COLO668 (cell line): ENCODE data around the gene CCDC154.

Source experiments
- DNase-seq: peaks from one replicate; lab custom pipeline; 2025; ENCODE audit not compliant: unreplicated experiment; lab: John Stamatoyannopoulos, UW

CCDC154 gene

DNA sequence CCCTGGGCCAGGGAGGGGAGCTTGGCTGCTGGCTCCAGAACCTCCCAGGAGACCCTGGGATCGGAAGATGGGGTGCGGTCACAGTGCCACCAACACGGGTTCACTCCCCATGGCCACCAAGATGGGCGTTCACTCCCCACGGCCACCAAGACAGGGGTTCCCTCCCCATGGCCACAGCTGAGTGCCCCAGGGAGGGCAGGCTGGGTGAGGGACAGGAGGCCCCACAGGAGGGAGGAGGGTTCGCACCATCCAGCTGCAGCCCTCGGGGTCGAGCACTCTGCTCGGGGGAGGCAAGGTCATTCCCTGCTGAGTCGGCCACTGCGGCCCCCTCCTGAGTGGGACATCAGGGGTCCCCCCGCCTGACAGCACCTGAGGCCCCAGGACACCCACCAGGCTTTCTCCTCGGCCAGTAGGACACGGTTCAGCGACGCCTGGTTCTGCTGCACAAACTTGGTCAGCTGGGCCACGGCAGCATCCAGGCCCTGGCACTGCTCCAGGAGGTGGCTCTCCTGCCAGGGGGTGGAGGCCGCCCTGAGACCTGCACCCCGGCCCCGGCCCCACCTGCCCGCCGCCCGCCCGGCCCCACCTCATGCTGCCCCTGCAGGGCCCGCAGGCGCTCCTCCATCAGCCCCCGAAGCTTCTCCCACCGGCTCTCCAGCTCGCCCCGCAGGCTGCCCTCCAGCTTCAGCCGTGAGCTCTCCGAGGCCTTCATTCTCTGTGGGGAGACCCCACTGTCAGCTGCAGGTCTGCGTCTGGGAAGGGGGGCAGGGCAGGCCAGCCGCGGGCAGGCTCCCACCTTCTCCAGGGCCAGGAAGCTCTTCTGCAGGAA, 5.9 kb downstream of the CCDC154 start:
- peak; percentile 67 for DNase-seq

DNA sequence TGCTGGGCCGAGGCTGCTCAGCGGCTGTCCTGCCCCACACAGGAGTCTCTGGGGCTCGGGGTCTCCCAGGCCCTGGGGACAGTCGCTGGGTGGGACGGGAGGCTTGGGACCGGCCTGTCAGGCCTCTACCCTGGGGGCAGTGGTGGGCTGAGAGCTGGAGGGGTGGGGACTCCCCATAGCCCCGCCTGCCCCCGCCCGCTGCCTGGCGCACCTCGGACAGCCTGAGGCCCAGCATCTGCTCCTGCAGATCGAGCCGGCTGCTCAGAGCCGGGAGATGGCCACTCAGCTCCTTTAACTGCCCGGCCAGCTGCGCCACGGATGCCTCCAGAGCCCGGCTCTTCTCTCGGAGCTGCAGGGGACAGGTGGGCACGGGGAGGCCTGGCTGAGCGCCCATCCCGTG, 6.8 kb downstream of the CCDC154 start:
- peak; percentile 58 for DNase-seq

DNA sequence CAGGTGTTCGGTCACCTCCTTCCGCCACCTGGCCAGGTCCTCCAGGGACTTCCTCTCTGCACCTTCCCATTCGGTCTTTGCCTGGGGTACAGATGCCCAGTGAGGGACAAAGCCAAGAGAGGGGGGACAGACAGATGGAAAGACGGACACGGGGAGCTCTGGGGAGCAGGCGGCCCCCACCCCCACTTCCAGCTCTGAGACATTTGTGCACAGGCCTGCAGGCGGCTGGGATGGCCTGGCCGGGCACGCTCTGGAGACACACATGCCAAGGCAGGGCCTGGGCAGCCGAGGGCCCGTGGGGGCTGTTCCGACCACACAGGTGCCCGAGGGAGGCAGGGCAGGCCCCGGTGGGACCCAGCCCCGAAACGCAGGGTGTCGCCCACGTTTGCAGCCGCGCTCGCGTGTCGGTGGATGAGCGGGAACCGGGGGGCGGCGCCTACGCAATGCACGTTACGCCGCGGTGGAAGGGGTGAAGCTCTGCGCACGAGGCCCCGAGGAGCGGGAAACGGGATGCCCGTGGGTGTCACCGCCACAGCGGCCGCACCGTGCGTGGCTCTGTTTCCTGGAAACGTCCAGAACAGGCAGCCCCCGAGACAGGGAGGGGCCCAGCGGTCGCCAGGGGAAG, 7.5 kb downstream of the CCDC154 start:
- no peak for DNase-seq

DNA sequence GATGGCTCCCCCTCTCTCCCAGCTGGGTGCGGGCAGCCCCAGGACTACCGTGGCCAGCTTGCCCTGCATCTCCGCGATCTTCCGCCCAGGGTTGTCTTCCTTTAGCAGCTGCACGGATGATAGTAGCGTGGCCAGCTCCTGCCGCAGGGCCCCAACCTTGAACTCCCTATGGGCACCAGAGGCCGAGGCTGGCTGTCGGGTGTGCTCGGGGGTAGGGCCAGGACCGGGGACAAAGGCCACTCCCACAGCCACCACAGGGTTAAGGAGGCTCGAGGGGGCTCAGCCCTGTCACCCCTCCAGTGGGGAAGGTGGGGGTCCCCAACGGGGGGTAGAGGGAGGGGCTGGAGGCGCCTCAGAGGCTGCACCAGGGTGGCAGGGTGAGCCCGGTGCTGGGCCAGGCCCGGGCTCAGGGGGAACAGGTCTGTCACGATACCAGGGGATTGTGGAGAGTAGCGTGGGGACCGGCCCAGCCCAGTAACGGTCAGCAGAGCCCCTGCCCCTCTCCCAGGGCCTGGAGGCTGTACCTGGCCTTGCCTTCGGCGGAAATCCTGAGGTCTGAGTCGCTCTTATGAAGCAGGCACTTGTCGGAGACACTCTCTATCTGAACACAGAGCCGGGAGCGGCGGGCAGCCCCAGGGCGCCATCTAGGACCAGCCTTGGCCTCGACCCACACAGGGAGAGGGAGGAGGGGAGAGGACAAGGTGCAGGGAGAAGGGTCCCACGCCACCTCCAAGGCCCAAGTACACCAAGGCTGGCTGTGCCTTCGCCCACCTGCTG, 8.2 kb downstream of the CCDC154 start:
- peak; percentile 41 for DNase-seq

DNA sequence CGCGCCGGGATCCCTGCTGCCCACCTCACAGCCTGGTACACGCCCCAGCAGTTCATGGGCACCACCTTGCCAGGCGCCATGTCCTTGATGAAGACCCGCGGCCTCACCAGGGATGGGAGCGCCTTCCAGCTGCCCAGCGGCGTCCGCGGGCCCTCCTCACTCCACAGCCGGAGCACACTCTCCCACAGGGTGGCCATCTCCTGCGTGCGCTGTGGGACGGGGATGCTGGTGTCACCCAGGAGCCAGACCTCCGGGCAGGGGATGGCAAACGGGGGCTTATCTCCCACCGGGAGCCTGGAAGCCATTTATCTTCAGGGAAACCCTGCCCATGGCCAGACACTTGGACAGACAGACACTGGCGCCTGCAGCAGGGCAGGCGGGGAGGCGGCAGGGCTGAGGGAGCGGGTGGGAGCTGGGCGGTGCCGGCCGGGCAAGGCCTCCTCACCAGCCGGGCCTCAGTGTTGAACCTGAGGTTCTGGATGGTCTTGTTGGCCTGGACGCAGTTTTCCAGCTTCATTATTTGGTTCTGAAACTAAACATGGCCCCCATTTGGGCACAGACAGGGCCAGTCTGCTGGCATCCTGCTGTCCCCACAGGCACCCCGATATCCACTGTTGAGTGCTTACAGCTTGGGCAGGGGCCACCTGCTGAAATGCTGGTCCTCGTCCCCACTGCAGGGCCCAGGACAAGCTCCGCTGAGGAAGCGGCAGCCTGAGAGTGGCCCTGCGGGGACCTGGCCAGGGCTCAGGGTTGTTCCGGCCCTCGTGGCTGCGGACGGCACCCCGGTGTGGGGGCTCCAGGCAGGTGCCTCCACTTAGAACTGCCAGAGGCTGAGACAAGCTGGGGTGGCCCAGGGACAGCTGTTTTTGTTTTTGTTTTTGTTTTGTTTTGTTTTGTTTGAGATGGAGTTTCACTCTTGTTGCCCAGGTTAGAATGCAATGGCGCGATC, 9.4 kb downstream of the CCDC154 start:
- DNase-seq, result peak; percentile 23

DNA sequence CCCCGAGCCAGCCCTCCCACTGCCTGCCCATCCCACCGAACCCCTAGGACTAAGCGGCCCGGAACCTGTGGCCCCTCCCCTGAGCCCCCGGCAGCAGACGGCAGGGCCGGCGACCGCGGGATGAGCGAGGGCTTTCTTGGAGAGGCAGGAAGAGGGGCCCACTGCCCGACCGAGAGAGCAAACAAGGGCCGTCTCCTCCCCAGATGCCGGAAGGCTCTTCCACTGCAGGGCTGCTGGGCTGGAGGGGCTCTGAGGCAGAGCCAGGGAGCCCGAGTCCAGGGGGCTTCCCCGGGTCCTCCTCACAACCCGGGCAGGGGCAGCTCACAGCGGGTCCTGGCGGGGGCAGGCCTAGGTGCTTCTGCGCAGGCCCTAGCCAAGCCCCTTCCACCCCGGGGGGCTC, 10.6 kb downstream of the CCDC154 start:
- DNase-seq, result no peak

DNA sequence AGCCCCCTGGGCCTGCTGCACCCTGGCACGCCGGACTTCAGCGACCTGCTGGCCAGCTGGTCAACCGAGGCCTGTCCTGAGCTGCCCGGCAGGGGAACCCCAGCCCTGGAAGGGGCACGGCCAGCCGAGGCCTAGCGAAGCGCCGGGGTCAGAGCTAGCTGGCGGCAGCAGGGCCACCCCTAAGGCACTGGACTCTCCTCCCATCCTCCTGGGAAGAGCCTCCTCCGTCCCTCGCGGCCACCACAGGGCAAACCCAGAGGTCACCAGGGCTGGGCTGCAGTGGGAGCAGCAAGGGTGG, 11.1 kb downstream of the CCDC154 start:
- no peak for DNase-seq

DNA sequence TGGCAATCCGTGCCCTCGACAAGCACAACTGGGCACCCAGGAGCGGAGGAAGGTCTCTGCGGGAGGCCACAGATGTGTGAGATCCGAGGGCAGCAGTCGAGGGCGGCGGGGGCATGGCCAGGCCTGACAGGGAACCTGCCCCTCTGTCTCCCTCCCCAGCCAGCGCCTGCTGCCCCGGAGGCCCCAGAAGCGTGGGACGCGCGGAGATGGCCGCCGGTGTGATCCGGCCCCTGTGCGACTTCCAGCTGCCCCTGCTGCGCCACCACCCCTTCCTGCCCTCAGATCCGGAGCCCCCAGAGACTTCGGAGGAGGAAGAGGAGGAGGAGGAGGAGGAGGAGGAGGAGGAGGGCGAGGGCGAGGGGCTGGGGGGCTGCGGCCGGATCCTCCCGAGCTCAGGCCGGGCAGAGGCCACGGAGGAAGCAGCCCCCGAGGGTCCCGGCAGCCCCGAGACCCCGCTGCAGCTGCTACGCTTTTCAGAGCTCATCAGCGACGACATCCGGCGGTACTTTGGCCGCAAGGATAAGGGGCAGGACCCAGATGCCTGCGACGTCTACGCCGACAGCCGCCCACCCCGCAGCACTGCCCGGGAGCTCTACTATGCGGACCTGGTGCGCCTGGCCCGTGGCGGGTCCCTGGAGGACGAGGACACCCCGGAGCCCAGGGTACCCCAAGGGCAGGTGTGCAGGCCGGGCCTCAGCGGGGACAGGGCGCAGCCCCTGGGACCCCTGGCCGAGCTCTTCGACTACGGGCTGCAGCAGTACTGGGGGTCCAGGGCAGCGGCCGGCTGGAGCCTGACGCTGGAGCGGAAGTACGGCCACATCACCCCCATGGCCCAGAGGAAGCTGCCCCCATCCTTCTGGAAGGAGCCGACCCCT, 11.7 kb downstream of the CCDC154 start:
- DNase-seq, result no peak

DNA sequence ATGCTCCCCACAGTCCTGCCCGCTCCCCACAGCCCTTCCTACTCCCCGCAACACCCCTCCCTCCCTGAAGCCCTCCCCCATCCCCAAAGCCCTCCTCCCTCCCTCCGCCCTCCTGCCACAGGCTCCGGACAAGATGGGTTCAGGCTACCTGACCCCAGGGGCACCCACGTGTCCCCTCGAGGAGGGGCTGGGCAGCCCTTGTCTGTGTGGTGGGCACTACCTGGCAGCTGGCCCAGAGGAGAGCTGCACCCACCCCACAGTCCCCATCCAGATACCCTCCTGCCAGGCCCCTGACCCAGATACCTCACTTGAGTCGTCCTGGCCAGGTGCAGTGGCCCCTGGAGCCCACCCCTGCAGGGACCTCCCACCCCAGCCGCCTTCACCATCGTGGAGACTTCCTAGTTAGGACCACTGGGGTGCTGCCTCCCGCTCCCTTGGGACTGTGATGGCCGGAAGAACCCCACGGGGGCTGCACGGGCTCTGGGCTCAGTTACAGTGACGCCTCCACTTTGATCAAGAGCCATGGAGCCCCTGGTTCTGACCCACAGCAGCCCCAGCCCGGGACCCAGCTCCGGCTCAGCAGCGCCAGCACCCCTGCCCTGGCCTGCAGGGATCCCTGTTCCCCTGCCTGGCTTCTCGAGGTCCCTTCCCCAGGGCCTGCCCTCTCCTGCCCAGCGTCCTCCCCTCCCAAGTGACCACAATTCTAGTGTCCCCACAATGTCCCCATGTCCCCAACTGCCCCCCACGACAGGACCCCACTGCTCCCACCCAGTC, 12.7 kb downstream of the CCDC154 start:
- no peak for DNase-seq

DNA sequence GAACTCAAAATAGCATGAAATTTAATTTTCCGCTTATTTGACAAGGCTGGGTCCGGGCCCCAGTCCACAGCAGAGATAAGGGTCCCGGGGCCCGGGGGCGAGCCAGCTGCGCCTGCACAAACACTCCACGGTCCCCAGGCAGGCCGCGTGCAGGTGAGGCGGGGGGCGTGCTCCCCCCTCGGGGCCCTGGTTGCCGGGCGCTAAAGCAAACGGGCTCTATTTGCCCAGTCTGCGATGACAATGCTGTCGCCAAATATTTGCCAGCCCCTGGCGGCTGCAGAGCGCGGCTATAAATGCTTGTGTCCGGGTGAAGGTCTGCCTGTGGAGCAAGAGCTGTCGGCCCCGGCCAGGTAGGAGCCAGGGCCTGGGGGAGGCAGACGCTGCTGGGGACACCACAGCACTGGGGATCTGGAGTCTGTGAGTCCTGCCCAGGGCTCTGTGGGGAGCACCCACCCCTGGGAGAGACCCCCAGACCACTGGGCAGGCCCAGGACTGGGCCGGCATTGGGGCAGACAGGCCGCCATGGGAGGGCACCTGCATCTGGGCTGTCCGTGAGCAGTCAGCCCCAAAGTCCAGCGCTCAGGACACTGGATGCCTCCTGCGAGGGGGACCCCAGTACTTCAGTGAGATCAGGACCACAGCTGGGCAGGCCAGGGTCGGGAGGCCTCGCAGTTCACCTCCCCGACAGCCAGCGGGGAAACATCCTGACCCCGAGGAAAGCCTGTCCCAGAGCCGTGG, 13.4 kb downstream of the CCDC154 start, which contains the start of gene PERCC1:
PERCC1 (plus strand) TSS at position 320 of the 738 bp plus-strand sequence. CDS start 1,516 bp downstream, outside the sequence.
- peak; percentile 92 for DNase-seq

DNA sequence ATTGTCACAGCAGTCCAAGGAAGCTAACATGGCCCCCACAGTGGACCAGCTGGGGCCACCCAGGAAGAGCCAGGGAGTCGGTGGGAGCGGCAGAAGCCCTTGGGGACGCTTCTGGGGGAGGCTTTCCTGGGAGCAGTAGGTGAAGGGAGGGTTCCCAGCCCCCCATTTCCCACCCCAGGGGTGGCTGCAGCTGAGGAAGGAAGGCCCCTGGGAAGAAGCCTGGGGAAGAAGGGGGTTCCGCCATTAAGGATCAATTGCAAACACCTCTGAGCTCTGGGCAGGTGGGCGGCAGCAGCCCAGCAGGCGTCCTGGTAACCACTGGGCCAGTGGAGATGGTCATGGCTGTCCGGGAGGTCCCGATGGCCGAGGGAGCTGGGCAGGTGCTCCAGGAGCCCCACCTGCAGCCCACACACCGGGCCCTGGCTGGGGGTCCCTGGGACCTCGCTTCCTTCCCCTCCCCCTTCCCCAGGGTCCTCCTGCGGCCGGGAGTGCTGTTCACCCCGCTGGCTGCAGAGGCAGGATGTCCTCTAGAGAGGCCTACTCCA, 14.1 kb downstream of the CCDC154 start:
- DNase-seq, result no peak

DNA sequence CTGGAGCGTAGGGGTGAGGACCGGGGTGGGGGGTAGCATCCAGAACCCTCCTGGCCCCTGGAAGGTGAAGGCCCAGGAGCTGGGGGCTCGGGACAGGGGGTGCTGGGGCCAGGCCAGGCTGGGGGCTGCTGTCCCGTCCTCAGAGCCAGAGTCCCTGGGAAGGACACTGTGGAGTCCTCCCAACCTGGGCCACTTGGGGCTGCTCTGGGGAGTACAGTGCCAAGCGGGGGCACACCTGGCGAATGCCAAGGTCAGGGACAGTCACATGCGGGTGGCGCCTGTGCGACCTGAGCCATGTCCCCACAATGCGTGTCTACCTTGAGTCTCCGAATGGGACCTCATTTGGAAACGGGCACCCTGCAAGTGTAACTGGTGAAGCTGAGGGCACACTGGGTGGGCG, 14.7 kb downstream of the CCDC154 start:
- DNase-seq, result no peak

DNA sequence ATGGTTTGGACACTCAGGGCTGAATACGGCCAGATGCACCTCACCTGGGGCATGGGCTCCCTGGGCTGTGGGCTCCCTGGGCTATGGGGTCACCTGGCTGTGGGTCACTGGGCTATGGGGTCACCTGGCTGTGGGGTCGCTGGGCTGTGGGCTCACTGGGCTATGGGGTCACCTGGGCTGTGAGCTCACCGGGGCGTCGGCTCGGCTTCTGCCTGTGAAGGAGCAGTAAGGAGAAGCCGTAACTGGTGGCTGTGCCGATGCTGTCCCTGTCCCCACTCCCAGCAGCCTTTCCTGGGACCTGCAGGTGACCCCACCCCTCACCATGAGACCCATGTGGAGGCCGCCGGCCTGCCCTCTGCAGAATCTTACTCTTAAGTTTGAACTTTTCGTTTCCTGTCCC, 15.3 kb downstream of the CCDC154 start:
- DNase-seq, result peak; percentile 20

DNA sequence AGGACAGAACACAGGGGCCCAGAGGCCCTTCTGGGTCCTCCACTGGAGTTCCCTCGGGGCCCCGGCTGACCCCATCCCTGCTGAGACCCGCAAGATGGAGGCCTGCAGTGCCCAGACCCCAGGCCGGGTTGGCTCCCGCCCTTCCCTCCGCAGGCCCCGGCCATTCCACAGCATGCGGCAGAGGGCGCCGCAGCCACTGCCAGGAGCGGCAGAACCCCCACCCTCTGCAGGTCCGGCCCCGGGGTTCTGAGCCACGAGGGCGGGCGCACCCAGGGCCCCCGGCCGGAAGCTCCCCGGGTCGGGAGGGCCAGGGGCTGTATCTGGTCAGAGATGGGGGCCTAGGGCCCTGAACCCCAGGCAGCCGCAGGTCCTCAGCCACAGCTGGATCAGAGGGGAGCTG, 15.8 kb downstream of the CCDC154 start:
- no peak for DNase-seq

DNA sequence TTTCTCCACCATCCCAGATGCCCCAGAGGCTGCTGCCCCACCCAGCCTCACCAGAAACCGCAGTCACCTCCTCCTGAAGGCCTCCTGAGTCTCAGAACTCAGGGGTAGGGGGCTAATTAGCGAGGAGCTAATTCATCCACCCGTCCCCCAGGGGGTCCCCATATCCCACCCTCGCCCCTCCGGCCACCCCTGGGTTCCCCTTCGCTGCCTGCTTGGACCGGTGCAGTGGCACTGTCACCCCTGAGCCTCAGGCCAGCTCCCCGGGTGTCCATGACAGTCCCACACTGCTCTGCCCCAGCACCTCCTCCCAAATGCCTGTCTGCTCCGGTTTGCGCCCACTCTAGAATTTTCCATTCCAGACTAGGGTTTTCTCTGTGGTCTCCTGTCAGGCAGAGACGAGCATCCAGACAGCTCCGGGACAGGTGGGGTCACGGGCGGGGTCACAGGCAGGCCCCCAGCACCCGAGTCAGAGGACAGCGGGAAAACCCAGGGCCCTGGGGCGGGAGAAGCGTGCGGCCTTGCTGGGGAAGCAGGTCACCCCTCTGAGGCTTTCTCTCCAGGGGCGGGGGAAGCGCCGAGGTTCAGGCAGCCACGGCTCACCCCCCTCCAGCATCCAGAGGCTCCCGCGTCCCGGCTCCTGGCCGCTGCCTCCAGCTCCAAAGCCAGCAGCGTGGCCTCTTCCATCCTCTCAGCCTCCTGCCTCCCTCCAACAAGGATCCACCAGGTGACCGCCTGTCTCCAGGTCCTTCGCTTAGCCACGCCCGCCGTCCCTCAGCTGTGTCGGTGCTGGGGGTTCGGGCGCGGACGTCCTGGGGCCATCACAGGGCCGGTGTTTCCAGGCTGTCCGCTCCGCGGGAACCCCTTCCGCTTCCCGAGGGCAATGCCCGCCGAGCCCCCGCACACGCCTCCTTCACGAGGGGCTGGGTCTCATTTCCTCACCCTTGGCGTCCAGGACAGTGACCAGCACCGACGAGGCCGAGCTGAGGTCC, 16.6 kb downstream of the CCDC154 start:
- peak; percentile 26 for DNase-seq

DNA sequence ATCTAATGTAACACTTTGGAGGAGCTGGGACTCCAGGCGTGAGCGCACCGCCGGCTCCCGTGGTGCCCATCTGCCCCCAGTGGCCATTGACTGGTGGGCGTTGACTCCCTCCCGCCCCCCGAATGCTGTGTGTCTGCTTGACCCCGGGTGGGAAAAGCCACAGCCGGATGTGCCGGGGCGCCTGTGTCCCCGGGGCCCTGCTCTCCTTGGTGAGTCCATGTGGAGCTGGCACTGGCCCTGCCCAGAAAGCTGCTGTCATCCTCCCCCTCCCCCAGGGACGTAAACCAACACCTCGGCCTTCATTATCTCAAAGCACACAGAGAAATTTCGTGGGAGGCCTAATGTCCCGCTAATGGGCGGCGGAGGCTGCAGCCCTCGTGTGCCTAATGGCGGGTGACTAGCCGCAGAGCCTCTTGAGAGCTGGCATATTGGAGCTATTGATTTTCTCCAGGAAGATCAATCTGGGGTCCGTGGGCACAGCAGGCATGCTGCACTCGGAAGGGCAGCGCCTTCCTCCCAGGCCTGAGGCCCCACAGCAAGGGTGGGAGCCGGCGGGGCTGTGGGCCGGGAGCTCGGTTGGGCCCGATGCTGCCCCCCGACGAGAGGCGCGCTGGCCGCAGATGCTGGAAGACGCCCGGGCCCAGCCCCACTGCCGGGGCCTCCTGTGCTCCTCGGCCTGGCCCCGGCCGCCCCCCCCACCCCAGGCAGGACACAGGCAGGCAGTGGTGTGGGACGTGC, 17.5 kb downstream of the CCDC154 start:
- peak; percentile 89 for DNase-seq
